Body of pancreas (tissue), 4 donors: ENCODE measurements around the gene CMIP. TPM values are rescaled to one million over a fixed set of nuclear protein-coding genes. Genes with fewer than 3 reads are reported as not detected.

Experiments
- ATAC-seq: fragments of 150-250 bp; one replicate; pipeline ENCODE4 v1.9.1; 2016
- DNase-seq, 4 donors: peaks; one replicate each; pipeline ENCODE4 v3.0.0-alpha.2; 2019
- H3K27ac ChIP-seq, 4 donors: fragments of 200-600 bp; sonication (generic); 1 replicate in 3 of 4; 2 replicates in 1 of 4; pipeline versions ENCODE4 v1.5.1 to v1.6.1; 2016 to 2019; ENCODE audit warnings: mild to moderate bottlenecking in 1 of 4, mixed read lengths in 1 of 4, moderate library complexity in 1 of 4
- H3K27me3 ChIP-seq, 2 donors: fragments of 200-600 bp; sonication (generic); one replicate each; pipeline ENCODE4 v1.6.0; 2016; ENCODE audit warnings: mild to moderate bottlenecking in 1 of 2
- H3K36me3 ChIP-seq, 2 donors: fragments of 200-600 bp; sonication (generic); replicated peaks in 1 of 2; 2 replicates each; pipeline ENCODE4 v1.5.1; 2016; ENCODE audit warnings: low read depth in 2 of 2; ENCODE audit not compliant: insufficient read depth in 1 of 2
- H3K4me1 ChIP-seq: fragments of 200-600 bp; sonication (generic); one replicate; pipeline ENCODE4 v1.6.0; 2016
- H3K4me3 ChIP-seq, 2 donors: fragments of 200-600 bp; sonication (generic); 1 replicate in 1 of 2; 2 replicates in 1 of 2; pipeline ENCODE4 v1.5.1; 2016 to 2019
- H3K9me3 ChIP-seq, 3 donors: fragments of 200-600 bp; sonication (generic); 1 replicate in 2 of 3; 2 replicates in 1 of 3; pipeline ENCODE4 v1.5.1; 2016
- POLR2A ChIP-seq, 3 donors: fragments of 450-650 bp; IDR thresholded peaks; one replicate each; pipeline ENCODE4 v1.6.1; 2016; ENCODE audit warnings: antibody characterized with exemption in 3 of 3, mild to moderate bottlenecking in 2 of 3
- WGBS, 2 donors: methylation state at CpG; one replicate each; pipeline ENCODE4 v1.1.5; 2017; 5-methylcytosine and 5-hydroxymethylcytosine counted together
- intact Hi-C: fragments of 100-400 bp; cut with DNase I; formaldehyde crosslinking; loops from one replicate; pipeline ENCODE4 v1.15.1; 2023
- total RNA-seq, 2 donors: library from RNA; depleted of rRNA; stranded (reverse); fragments of >200 nt; gene quantifications; one replicate each; pipeline ENCODE4 v1.1.0, GENCODE V29; 2016
- TF ChIP-seq, protein P1 (sequence below), 7 experiments: fragments of 450-650 bp in 4 of 7; fragments of 200-600 bp in 3 of 7; sonication (generic) in 3 of 7; IDR thresholded peaks; one replicate each; pipeline ENCODE4 v1.5.1; 2016 to 2019; ENCODE audit warnings: antibody characterized with exemption in 7 of 7

The CMIP gene
- total RNA-seq, 2 donors from 2014 or later, result 18.7 to 18.8 TPM

DNA sequence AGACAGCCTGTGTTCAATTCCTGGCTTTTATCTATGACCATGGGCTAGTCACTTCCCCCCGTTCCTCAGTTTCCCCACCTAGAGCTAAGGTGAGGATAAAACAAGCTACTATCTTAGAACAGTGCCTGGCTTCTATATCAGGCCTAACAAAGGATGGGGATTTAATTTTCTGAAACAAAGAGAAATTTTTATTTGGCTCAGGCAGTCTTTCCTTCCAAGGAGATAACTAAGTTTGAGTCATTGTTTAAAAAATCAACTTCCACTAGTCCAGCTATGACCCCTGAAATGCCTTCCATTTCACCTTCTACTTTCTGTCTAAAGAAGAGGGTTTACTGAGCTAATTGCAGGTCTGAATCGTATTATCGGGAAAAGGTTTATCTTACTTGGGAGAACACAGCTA is 99.0 kb downstream of the CMIP start:
- TF ChIP-seq POLR2A (IDR thresholded peaks at IDR 0.05), result no peak
- TF ChIP-seq, protein P1, sequence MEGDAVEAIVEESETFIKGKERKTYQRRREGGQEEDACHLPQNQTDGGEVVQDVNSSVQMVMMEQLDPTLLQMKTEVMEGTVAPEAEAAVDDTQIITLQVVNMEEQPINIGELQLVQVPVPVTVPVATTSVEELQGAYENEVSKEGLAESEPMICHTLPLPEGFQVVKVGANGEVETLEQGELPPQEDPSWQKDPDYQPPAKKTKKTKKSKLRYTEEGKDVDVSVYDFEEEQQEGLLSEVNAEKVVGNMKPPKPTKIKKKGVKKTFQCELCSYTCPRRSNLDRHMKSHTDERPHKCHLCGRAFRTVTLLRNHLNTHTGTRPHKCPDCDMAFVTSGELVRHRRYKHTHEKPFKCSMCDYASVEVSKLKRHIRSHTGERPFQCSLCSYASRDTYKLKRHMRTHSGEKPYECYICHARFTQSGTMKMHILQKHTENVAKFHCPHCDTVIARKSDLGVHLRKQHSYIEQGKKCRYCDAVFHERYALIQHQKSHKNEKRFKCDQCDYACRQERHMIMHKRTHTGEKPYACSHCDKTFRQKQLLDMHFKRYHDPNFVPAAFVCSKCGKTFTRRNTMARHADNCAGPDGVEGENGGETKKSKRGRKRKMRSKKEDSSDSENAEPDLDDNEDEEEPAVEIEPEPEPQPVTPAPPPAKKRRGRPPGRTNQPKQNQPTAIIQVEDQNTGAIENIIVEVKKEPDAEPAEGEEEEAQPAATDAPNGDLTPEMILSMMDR (IDR thresholded peaks at IDR 0.05), result no peak
- Histone ChIP-seq H3K4me1 (peaks cover 13% of the 10 kb centered on the region), H3K27me3 (no peaks in the 10 kb centered on the region), H3K4me3 (no peak overlapping the region), H3K36me3 (no peaks in the 10 kb centered on the region), H3K27ac (no peak overlapping the region), H3K9me3 (no peaks in the 10 kb centered on the region)
- 73 to 76% methylated on average over 3 of the region's 3 CpGs for WGBS, 2 donors
- ATAC-seq (no peak), DNase-seq (no peak)
- intact Hi-C loops, result no loop called here

DNA sequence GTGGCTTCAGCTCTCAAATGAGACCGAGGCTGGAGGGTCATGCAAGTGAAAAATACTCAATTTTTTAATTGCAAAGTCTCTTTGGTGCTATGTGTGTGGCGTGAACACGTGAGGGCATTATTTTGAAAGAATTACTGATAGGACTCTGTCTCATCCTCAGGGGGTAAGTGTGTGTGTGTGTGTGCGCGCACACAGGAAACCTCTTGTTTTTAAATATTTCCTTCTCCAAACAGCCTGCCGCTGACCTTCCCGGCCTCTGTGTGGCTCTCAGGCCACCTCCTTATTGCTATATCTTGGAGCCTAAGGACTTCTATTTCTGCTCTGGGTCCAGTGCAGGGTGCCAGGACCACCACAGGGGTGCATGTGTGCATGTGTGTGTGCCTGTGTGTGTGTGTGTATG is 99.7 kb downstream of the CMIP start:
- H3K36me3 ChIP-seq, result no peaks in the 10 kb centered on the region
- TF ChIP-seq, protein P1 (IDR thresholded peaks at IDR 0.05), result no peak
- TF ChIP-seq POLR2A (IDR thresholded peaks at IDR 0.05), result no peak
- no peak for DNase-seq
- H3K4me1 ChIP-seq, result peaks cover 19% of the 10 kb centered on the region
- no peak for ATAC-seq
- H3K27me3 ChIP-seq, result no peaks in the 10 kb centered on the region
- 60 to 93% methylated on average over 7 of the region's 7 CpGs for WGBS, 2 donors
- H3K27ac ChIP-seq, result no peak overlapping the region
- H3K4me3 ChIP-seq, result no peak overlapping the region
- intact Hi-C loops, result no loop called here
- H3K9me3 ChIP-seq, result no peaks in the 10 kb centered on the region

DNA sequence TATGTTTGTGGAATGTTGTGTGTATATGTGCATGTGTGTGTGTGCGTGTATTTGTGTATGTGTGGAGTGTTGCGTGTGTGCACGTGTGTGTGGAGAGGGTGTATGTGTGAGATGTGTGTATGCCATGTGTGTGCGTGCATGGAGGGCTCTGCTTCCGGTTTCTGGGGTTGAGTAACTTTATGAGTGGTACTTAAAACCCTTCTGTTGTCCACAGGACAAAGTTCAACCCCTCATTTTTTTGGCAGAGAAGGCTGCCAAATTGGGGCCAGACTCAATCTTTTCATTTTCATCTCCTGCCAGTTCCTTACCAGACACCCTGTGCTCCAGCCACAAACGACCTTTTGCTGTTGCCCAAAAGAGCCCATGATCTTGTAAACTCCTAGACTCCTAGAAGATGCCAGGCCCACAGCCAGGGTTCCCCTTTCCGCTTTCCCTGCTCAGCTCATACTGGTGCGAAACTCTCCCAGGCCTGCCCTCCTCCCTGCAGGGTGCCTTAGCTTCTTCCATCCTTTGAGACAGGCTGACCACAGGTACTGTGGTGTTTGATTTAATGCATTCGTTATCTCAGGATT is 100.2 kb downstream of the CMIP start:
- DNase-seq, result no peak
- H3K27me3 ChIP-seq, result no peaks in the 10 kb centered on the region

DNA sequence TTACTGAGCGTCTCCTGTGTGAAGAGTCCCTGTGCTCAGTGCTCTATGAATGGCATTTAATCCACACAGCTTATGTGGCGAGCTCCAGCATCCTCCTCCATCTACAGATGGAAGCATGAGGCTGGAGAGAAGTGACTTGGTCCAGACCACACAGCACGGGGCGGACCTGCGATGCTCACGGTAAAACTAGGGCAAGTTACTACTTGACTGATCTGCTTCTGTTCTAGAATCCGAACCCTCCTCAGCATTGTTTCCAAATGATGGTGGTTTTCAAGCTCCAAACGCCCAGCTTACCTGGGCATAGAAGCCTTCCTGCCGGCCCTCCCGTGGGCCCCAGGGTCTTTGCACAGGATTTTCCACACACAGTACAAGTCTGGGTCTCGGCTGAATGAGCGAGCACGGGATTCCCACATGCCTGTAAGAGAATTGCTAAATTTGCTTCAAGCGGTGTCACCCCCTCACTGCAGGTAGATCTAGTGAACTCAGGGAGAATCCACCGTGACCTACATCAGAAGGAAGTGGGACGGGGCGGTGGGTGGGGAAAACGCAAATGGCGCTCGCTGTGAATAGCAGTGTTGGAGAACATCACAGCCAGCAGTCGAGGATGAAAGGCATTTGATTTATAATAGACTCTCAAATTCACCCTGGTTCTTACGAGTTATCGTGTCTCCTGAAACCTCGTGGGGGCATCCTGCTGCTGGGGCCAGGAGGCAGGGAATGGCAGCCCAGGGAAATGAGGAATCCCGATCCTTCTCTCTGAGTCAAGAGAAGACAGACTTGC is 101.1 kb downstream of the CMIP start:
- peaks cover 33% of the 10 kb centered on the region for H3K4me1 ChIP-seq
- H3K36me3 ChIP-seq, result no peaks in the 10 kb centered on the region
- intact Hi-C loops, result no loop called here
- no peaks in the 10 kb centered on the region for H3K9me3 ChIP-seq
- no peak overlapping the region for H3K27ac ChIP-seq
- TF ChIP-seq POLR2A (IDR thresholded peaks at IDR 0.05), result no peak
- TF ChIP-seq, protein P1 (IDR thresholded peaks at IDR 0.05), result no peak
- no peak overlapping the region for H3K4me3 ChIP-seq
- no peaks in the 10 kb centered on the region for H3K27me3 ChIP-seq
- DNase-seq (no peak), ATAC-seq (no peak)
- WGBS, 2 donors, result 90 to 91% methylated on average over 25 of the region's 25 CpGs

More for the DNA sequence above, 100.2 kb downstream of the CMIP start:
- Histone ChIP-seq H3K27ac (no peak overlapping the region), H3K4me1 (peaks cover 25% of the 10 kb centered on the region), H3K9me3 (no peaks in the 10 kb centered on the region), H3K4me3 (no peak overlapping the region), H3K36me3 (no peaks in the 10 kb centered on the region)
- WGBS, 2 donors, result 65 to 81% methylated on average over 9 of the region's 9 CpGs
- no peak for ATAC-seq
- TF ChIP-seq, protein P1 (IDR thresholded peaks at IDR 0.05), result no peak
- TF ChIP-seq POLR2A (IDR thresholded peaks at IDR 0.05), result no peak
- intact Hi-C loops, result no loop called here
